ENCODE results near the gene TRAPPC12. TPM values are rescaled to one million over a fixed set of nuclear protein-coding genes. Genes with fewer than 3 reads are reported as not detected.

The TRAPPC12 gene
- total RNA-seq, 1 donor = 62.7 TPM

GRCh38 chr2:3487432-3487831 lies 107.9 kb downstream of the TRAPPC12 start:
- no peak overlapping the region for H3K4me3 ChIP-seq (ENCODE audit: low read depth, low read length)
- TF ChIP-seq CTCF (IDR thresholded peaks at IDR 0.05; ENCODE audit: insufficient read depth, low read length) = no peak
- no peak for DNase-seq (ENCODE audit: low read depth)

- no peak for DNase-seq (ENCODE audit: low read depth)
- TF ChIP-seq CTCF (IDR thresholded peaks at IDR 0.05; ENCODE audit: insufficient read depth, low read length) = no peak
- no peak overlapping the region for H3K4me3 ChIP-seq (ENCODE audit: low read depth, low read length)
These were observed 108.6 kb downstream of the TRAPPC12 start for GRCh38 chr2:3488061-3488531.

- H3K4me3 ChIP-seq (ENCODE audit: low read depth, low read length) = no peak overlapping the region
- TF ChIP-seq CTCF (IDR thresholded peaks at IDR 0.05; ENCODE audit: insufficient read depth, low read length) = no peak
- no peak for DNase-seq (ENCODE audit: low read depth)
These were observed 109.6 kb downstream of the TRAPPC12 start for GRCh38 chr2:3488855-3489763.

- no peak for TF ChIP-seq CTCF (IDR thresholded peaks at IDR 0.05; ENCODE audit: insufficient read depth, low read length)
- H3K4me3 ChIP-seq (ENCODE audit: low read depth, low read length) = no peak overlapping the region
These were observed 110.2 kb downstream of the TRAPPC12 start for GRCh38 chr2:3489764-3490115.

GRCh38 chr2:3490191-3491170 lies 111.0 kb downstream of the TRAPPC12 start:
- TF ChIP-seq CTCF (IDR thresholded peaks at IDR 0.05; ENCODE audit: insufficient read depth, low read length) = no peak
- DNase-seq (ENCODE audit: low read depth) = no peak

More at GRCh38 chr2:3489764-3490115, 110.2 kb downstream of the TRAPPC12 start:
- no peak for DNase-seq (ENCODE audit: low read depth)

GRCh38 chr2:3491306-3491705 lies 111.8 kb downstream of the TRAPPC12 start:
- TF ChIP-seq CTCF (IDR thresholded peaks at IDR 0.05; ENCODE audit: insufficient read depth, low read length) = no peak

More at GRCh38 chr2:3490191-3491170, 111.0 kb downstream of the TRAPPC12 start:
- H3K4me3 ChIP-seq (ENCODE audit: low read depth, low read length) = no peak overlapping the region

More at GRCh38 chr2:3491306-3491705, 111.8 kb downstream of the TRAPPC12 start:
- no peak for DNase-seq (ENCODE audit: low read depth)
- H3K4me3 ChIP-seq (ENCODE audit: low read depth, low read length) = no peak overlapping the region

Data from fibroblast of the aortic adventitia (primary cell).